DMS114 treated with DMSO at 0.1 percent for 48 hours (cell line): Measurements from ENCODE around the gene DNM3.

Experiments
- DNase-seq: peaks from one replicate; lab custom pipeline; 2025; ENCODE audit not compliant: unreplicated experiment; lab: John Stamatoyannopoulos, UW

The DNM3 gene

GRCh38 chr1:172442843-172443565 is 601.7 kb downstream of the DNM3 start:
- DNase-seq: no peak

- DNase-seq: peak; percentile 90
Measured at GRCh38 chr1:172443666-172444453, 602.6 kb downstream of the DNM3 start, which contains the start of gene PIGC. Gene PIGC (minus strand): TSS chr1:172444069. CDS start chr1:172442622, 1,447 bp downstream.

GRCh38 chr1:172446547-172446946 is 605.2 kb downstream of the DNM3 start:
- no peak for DNase-seq

- no peak for DNase-seq
Measured at GRCh38 chr1:172447641-172448040, 606.3 kb downstream of the DNM3 start.

- DNase-seq: no peak
Measured at GRCh38 chr1:172448995-172449584, 607.8 kb downstream of the DNM3 start.

GRCh38 chr1:172449585-172450523 is 608.6 kb downstream of the DNM3 start:
- peak; percentile 53 for DNase-seq

GRCh38 chr1:172450524-172450885 is 609.2 kb downstream of the DNM3 start:
- no peak for DNase-seq

- no peak for DNase-seq
Measured at GRCh38 chr1:172451002-172451443, 609.7 kb downstream of the DNM3 start.

GRCh38 chr1:172452536-172453152 is 611.3 kb downstream of the DNM3 start:
- DNase-seq: no peak

GRCh38 chr1:172453153-172453545 is 611.9 kb downstream of the DNM3 start:
- no peak for DNase-seq

GRCh38 chr1:172453607-172454006 is 612.3 kb downstream of the DNM3 start:
- no peak for DNase-seq

GRCh38 chr1:172455451-172455850 is 614.2 kb downstream of the DNM3 start:
- DNase-seq: no peak

GRCh38 chr1:172456344-172456769 is 615.1 kb downstream of the DNM3 start:
- no peak for DNase-seq

GRCh38 chr1:172457479-172458130 is 616.3 kb downstream of the DNM3 start:
- no peak for DNase-seq

- no peak for DNase-seq
Measured at GRCh38 chr1:172460177-172460576, 618.9 kb downstream of the DNM3 start.

- DNase-seq: no peak
Measured at GRCh38 chr1:172460887-172461315, 619.6 kb downstream of the DNM3 start.
